ENCODE results near the gene EDEM1. TPM values are rescaled to one million over a fixed set of nuclear protein-coding genes. Genes with fewer than 3 reads are reported as not detected.

Gene EDEM1
- polyA plus RNA-seq, 1 donor from 2014 or later, result 13.6 TPM

- Histone ChIP-seq H3K79me2 (replicated peaks; ENCODE audit: insufficient read depth, low read length) (no peaks in the 10 kb centered on the region), H3K9me3 (ENCODE audit: low read length) (no peaks in the 10 kb centered on the region), H3K27me3 (ENCODE audit: insufficient read depth, low read depth, low read length) (no peaks in the 10 kb centered on the region), H3K36me3 (ENCODE audit: insufficient read depth, low read length) (peaks cover 4% of the 10 kb centered on the region), H4K20me1 (ENCODE audit: insufficient read depth) (no peaks in the 10 kb centered on the region), H3F3A (ENCODE audit: insufficient read depth, low read length, poor library complexity, severe bottlenecking) (no peaks in the 10 kb centered on the region), H3K9me2 (ENCODE audit: insufficient read depth, low read length) (no peaks in the 10 kb centered on the region), H3K4me2 (ENCODE audit: low read length) (no peak overlapping the region), H2AFZ (ENCODE audit: low read depth, low read length) (no peak overlapping the region), H3K27ac (ENCODE audit: low read length) (no peak overlapping the region), H3K4me3 (ENCODE audit: low read length) (no peak overlapping the region), H3K9ac (ENCODE audit: low read length) (no peak overlapping the region)
- no peak for TF ChIP-seq TAF1 (IDR thresholded peaks at IDR 0.05; ENCODE audit: low read depth)
- TF ChIP-seq EZH2 (IDR thresholded peaks at IDR 0.05; ENCODE audit: borderline replicate concordance, insufficient read depth, low read length, poor library complexity, severe bottlenecking), result no peak
- no peak for TF ChIP-seq RAD21 (conservative IDR thresholded peaks at IDR 0.05)
- TF ChIP-seq, protein P1, sequence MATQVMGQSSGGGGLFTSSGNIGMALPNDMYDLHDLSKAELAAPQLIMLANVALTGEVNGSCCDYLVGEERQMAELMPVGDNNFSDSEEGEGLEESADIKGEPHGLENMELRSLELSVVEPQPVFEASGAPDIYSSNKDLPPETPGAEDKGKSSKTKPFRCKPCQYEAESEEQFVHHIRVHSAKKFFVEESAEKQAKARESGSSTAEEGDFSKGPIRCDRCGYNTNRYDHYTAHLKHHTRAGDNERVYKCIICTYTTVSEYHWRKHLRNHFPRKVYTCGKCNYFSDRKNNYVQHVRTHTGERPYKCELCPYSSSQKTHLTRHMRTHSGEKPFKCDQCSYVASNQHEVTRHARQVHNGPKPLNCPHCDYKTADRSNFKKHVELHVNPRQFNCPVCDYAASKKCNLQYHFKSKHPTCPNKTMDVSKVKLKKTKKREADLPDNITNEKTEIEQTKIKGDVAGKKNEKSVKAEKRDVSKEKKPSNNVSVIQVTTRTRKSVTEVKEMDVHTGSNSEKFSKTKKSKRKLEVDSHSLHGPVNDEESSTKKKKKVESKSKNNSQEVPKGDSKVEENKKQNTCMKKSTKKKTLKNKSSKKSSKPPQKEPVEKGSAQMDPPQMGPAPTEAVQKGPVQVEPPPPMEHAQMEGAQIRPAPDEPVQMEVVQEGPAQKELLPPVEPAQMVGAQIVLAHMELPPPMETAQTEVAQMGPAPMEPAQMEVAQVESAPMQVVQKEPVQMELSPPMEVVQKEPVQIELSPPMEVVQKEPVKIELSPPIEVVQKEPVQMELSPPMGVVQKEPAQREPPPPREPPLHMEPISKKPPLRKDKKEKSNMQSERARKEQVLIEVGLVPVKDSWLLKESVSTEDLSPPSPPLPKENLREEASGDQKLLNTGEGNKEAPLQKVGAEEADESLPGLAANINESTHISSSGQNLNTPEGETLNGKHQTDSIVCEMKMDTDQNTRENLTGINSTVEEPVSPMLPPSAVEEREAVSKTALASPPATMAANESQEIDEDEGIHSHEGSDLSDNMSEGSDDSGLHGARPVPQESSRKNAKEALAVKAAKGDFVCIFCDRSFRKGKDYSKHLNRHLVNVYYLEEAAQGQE (IDR thresholded peaks at IDR 0.05; ENCODE audit: borderline replicate concordance), result no peak
- TF ChIP-seq EP300 (conservative IDR thresholded peaks at IDR 0.05; ENCODE audit: poor library complexity, severe bottlenecking), result no peak
- no peak for TF ChIP-seq SMC3 (conservative IDR thresholded peaks at IDR 0.05; ENCODE audit: poor library complexity)
- TF ChIP-seq, protein P2, sequence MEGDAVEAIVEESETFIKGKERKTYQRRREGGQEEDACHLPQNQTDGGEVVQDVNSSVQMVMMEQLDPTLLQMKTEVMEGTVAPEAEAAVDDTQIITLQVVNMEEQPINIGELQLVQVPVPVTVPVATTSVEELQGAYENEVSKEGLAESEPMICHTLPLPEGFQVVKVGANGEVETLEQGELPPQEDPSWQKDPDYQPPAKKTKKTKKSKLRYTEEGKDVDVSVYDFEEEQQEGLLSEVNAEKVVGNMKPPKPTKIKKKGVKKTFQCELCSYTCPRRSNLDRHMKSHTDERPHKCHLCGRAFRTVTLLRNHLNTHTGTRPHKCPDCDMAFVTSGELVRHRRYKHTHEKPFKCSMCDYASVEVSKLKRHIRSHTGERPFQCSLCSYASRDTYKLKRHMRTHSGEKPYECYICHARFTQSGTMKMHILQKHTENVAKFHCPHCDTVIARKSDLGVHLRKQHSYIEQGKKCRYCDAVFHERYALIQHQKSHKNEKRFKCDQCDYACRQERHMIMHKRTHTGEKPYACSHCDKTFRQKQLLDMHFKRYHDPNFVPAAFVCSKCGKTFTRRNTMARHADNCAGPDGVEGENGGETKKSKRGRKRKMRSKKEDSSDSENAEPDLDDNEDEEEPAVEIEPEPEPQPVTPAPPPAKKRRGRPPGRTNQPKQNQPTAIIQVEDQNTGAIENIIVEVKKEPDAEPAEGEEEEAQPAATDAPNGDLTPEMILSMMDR (IDR thresholded peaks at IDR 0.05; ENCODE audit: poor library complexity, severe bottlenecking), result no peak
- TF ChIP-seq MXI1 (conservative IDR thresholded peaks at IDR 0.05; ENCODE audit: poor library complexity, severe bottlenecking), result no peak
These were observed 31.3 kb downstream of the EDEM1 start for GRCh38 chr3:5218815-5219214.

DNA sequence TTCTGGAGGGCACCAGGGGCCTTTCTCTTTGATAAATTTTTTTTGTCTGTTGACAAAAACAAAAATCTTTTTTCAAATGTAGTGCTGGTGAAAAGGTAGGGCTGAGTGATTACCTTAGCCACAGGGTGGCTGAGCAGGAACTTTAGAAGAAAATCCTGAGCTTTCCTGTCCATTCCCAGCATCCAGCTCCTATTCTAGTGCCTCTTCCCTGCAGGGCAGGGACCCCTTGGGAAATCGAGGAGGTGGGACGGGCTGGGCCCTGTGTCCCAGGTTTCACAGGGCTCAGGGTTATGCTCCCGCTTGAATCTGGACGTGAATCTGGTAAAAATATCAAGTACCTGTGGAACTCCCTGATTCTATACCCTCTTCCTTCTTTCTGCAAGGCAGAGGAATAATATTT lies 31.7 kb downstream of the EDEM1 start:
- Histone ChIP-seq H3F3A (ENCODE audit: insufficient read depth, low read length, poor library complexity, severe bottlenecking) (no peaks in the 10 kb centered on the region), H3K9ac (ENCODE audit: low read length) (no peak overlapping the region), H3K9me3 (ENCODE audit: low read length) (no peaks in the 10 kb centered on the region), H3K36me3 (ENCODE audit: insufficient read depth, low read length) (peaks cover 4% of the 10 kb centered on the region), H4K20me1 (ENCODE audit: insufficient read depth) (no peaks in the 10 kb centered on the region), H3K79me2 (replicated peaks; ENCODE audit: insufficient read depth, low read length) (no peaks in the 10 kb centered on the region), H3K9me2 (ENCODE audit: insufficient read depth, low read length) (no peaks in the 10 kb centered on the region), H3K4me3 (ENCODE audit: low read length) (no peak overlapping the region), H3K27me3 (ENCODE audit: insufficient read depth, low read depth, low read length) (no peaks in the 10 kb centered on the region), H3K4me2 (ENCODE audit: low read length) (no peak overlapping the region), H3K27ac (ENCODE audit: low read length) (no peak overlapping the region), H2AFZ (ENCODE audit: low read depth, low read length) (no peak overlapping the region)
- no peak for TF ChIP-seq MXI1 (conservative IDR thresholded peaks at IDR 0.05; ENCODE audit: poor library complexity, severe bottlenecking)
- TF ChIP-seq RAD21 (conservative IDR thresholded peaks at IDR 0.05), result no peak
- TF ChIP-seq, protein P1 (IDR thresholded peaks at IDR 0.05; ENCODE audit: borderline replicate concordance), result no peak
- TF ChIP-seq, protein P2 (IDR thresholded peaks at IDR 0.05; ENCODE audit: poor library complexity, severe bottlenecking), result no peak
- no peak for TF ChIP-seq SMC3 (conservative IDR thresholded peaks at IDR 0.05; ENCODE audit: poor library complexity)
- TF ChIP-seq EZH2 (IDR thresholded peaks at IDR 0.05; ENCODE audit: borderline replicate concordance, insufficient read depth, low read length, poor library complexity, severe bottlenecking), result no peak
- no peak for TF ChIP-seq TAF1 (IDR thresholded peaks at IDR 0.05; ENCODE audit: low read depth)
- no peak for TF ChIP-seq POLR2AphosphoS5 (IDR thresholded peaks at IDR 0.05)
- no peak for TF ChIP-seq EP300 (conservative IDR thresholded peaks at IDR 0.05; ENCODE audit: poor library complexity, severe bottlenecking)
